Endothelial cell of umbilical vein (primary cell): ENCODE measurements around the gene RAB9B. TPM values are rescaled to one million over a fixed set of nuclear protein-coding genes. Genes with fewer than 3 reads are reported as not detected.
"Not testable (repeated sequence)": the region's sequence is repeated elsewhere in the genome, so short reads cannot be mapped to it uniquely, and the experiment has no call there.

ENCODE experiments used
- BruUV-seq: library from RNA; stranded (reverse); fragments of 400-500 nt; replicated peaks from 2 replicates; lab custom pipeline; 2021; lab: Mats Ljungman, UMichigan
- CTCF ChIA-PET: fragments of 300-600, 350-600 bp; sonication (Branson Sonifier 250); formaldehyde crosslinking; loops from one replicate; lab custom pipeline; 2021; ENCODE audit warnings: antibody characterized with exemption, inconsistent platforms; lab: Charles Lee
- POLR2A ChIA-PET: fragments of 300-600, 350-600 bp; sonication (Branson Sonifier 250); formaldehyde crosslinking; loops from one replicate; lab custom pipeline; 2021; ENCODE audit warnings: antibody characterized with exemption, inconsistent platforms; lab: Charles Lee
- DNase-seq: peaks from one replicate; pipeline ENCODE4 v3.0.0-alpha.2; 2011; ENCODE audit warnings: low read depth, low spot score
- FAIRE-seq: peaks from 2 replicates; lab custom pipeline; 2011; peaks lifted over from hg19 to GRCh38; lab: Jason Lieb, UNC
- H2AFZ ChIP-seq: 2 replicates; pipeline ENCODE4 v1.6.0; 2012; ENCODE audit warnings: low read depth, low read length, control low read depth, inconsistent platforms
- H3K27ac ChIP-seq: 2 replicates; pipeline ENCODE4 v1.5.1; 2011; ENCODE audit warnings: low read depth, mild to moderate bottlenecking, control low read depth, low read length, moderate library complexity; ENCODE audit not compliant: insufficient read depth
- H3K27me3 ChIP-seq, 2 experiments: 2 replicates each; pipeline versions ENCODE4 v1.6.0 to v1.6.1; 2011; ENCODE audit warnings: low read length in 2 of 2, mixed read lengths in 1 of 2; ENCODE audit not compliant: control insufficient read depth in 2 of 2, insufficient read depth in 2 of 2
- H3K36me3 ChIP-seq, 2 experiments: 2 replicates in 1 of 2; 3 replicates in 1 of 2; pipeline ENCODE4 v1.5.1; 2011; ENCODE audit warnings: low read length in 2 of 2, mild to moderate bottlenecking in 1 of 2, moderate library complexity in 1 of 2; ENCODE audit not compliant: control insufficient read depth in 2 of 2, insufficient read depth in 2 of 2; ENCODE audit errors: extremely low read depth in 1 of 2
- H3K4me1 ChIP-seq: 3 replicates; pipeline ENCODE4 v1.5.1; 2011; ENCODE audit warnings: mild to moderate bottlenecking, low read length; ENCODE audit not compliant: control insufficient read depth, insufficient read depth; ENCODE audit errors: extremely low read depth
- H3K4me2 ChIP-seq: 2 replicates; pipeline ENCODE4 v1.6.1; 2011; ENCODE audit warnings: low read length, control low read depth, mixed read lengths; ENCODE audit not compliant: insufficient read depth
- H3K4me3 ChIP-seq, 3 experiments: fragments of 200-600 bp in 1 of 3; sonication (generic), shearing (Covaris generic) in 1 of 3; replicated peaks in 1 of 3; 2 replicates each; pipeline ENCODE4 v1.5.1; 2011 to 2016; ENCODE audit warnings: control low read depth in 3 of 3, low read length in 3 of 3, mild to moderate bottlenecking in 2 of 3, inconsistent platforms in 1 of 3, low read depth in 1 of 3, moderate library complexity in 1 of 3; ENCODE audit not compliant: insufficient read depth in 1 of 3
- H3K79me2 ChIP-seq: 2 replicates; pipeline ENCODE4 v1.6.0; 2012; ENCODE audit warnings: low read length, inconsistent platforms; ENCODE audit not compliant: control insufficient read depth, insufficient read depth
- H3K9ac ChIP-seq: replicated peaks from 2 replicates; pipeline ENCODE3; 2011; ENCODE audit warnings: low read length, control low read depth; ENCODE audit not compliant: insufficient read depth; ENCODE audit errors: extremely low read depth
- H3K9me1 ChIP-seq: replicated peaks from 3 replicates; pipeline ENCODE4 v1.6.0; 2011; ENCODE audit warnings: mild to moderate bottlenecking, low read length; ENCODE audit not compliant: control insufficient read depth, insufficient read depth; ENCODE audit errors: extremely low read depth
- H3K9me3 ChIP-seq: replicated peaks from 2 replicates; pipeline ENCODE4 v1.5.1; 2012; ENCODE audit warnings: low read length, inconsistent platforms; ENCODE audit not compliant: control insufficient read depth, insufficient read depth
- H4K20me1 ChIP-seq: replicated peaks from 2 replicates; pipeline ENCODE3; 2011; ENCODE audit warnings: mild to moderate bottlenecking, low read length; ENCODE audit not compliant: control insufficient read depth, insufficient read depth; ENCODE audit errors: extremely low read depth
- EZH2 ChIP-seq: IDR thresholded peaks from 2 replicates; pipeline ENCODE4 v1.6.1; 2012; ENCODE audit warnings: borderline replicate concordance, low read depth, mild to moderate bottlenecking, moderate library complexity, low read length, inconsistent platforms; ENCODE audit not compliant: severe bottlenecking
- FOS ChIP-seq: IDR thresholded peaks from 2 replicates; pipeline ENCODE4 v1.6.1; 2011; ENCODE audit warnings: mild to moderate bottlenecking, low read length, moderate library complexity, borderline replicate concordance; ENCODE audit not compliant: insufficient read depth
- MAX ChIP-seq: IDR thresholded peaks from 2 replicates; pipeline ENCODE4 v1.6.1; 2011; ENCODE audit not compliant: insufficient read depth, insufficient read length
- MYC ChIP-seq: IDR thresholded peaks from one replicate; pipeline ENCODE4 v1.6.1; 2011; ENCODE audit warnings: mild to moderate bottlenecking, low read depth, low read length
- dilution Hi-C: fragments of 300-500 bp; cut with MboI; formaldehyde crosslinking; loops from one replicate; pipeline ENCODE4 v1.15.0; 2019; ENCODE audit warnings: low sequenced_read_pairs; ENCODE audit not compliant: extremely low pct_ligation_motif_present
- intact Hi-C: fragments of 100-400 bp; cut with micrococcal nuclease; formaldehyde crosslinking; loops from one replicate; pipeline ENCODE4 v1.10.0; 2022
- polyA plus RNA-seq, 4 experiments: library from polyadenylated mRNA; depleted of rRNA in 3 of 4; stranded (reverse) in 3 of 4; unstranded in 1 of 4; fragments of >200 nt; gene quantifications; 2 replicates each; pipeline versions ENCODE4 v1.2.1 to v1.2.3, GENCODE V29; 2011 to 2012; ENCODE audit warnings: missing spikeins in 1 of 4
- total RNA-seq: library from RNA; stranded (reverse); gene quantifications from 2 replicates; pipeline ENCODE4 v1.2.3, GENCODE V29; 2021

RAB9B gene
- total and polyA plus RNA-seq, 2 donors (not counting 3 experiments of a cell fraction or from before 2014, with no cell fraction given) = 0.18 to 0.55 TPM

GRCh38 chrX:103823591-103823990 is 8.5 kb downstream of the RAB9B start:
- ChIA-PET POLR2A (no interaction called here), CTCF (interaction anchor here (0.8 kb wide), 1 partner anchor 31 kb away, joined by 3 read pairs; no protein-coding TSS in a partner anchor)
- DNase-seq (no peak), FAIRE-seq (no peak)
- H3K27ac ChIP-seq = no peak overlapping the region
- no peaks in the 10 kb centered on the region for H3K4me1 ChIP-seq
- H4K20me1 ChIP-seq = no peaks in the 10 kb centered on the region
- H3K36me3 ChIP-seq = no peaks in the 10 kb centered on the region
- H3K79me2 ChIP-seq = no peaks in the 10 kb centered on the region
- dilution Hi-C loops = no loop called here
- intact Hi-C loops = no loop called here
- no peaks in the 10 kb centered on the region for H3K9me3 ChIP-seq
- no peak overlapping the region for H3K4me2 ChIP-seq
- no peak overlapping the region for H2AFZ ChIP-seq
- BruUV-seq = no TSS peak
- H3K27me3 ChIP-seq = no peaks in the 10 kb centered on the region
- TF ChIP-seq FOS (no peak), MYC (no peak), EZH2 (no peak), MAX (no peak)
- no peak overlapping the region for H3K9ac ChIP-seq
- no peak overlapping the region for H3K4me3 ChIP-seq
- no peaks in the 10 kb centered on the region for H3K9me1 ChIP-seq

- H3K9me3 ChIP-seq, H3K27ac ChIP-seq, CTCF ChIA-PET, H3K9ac ChIP-seq, DNase-seq, H3K79me2 ChIP-seq, H2AFZ ChIP-seq, H3K4me2 ChIP-seq, H3K4me3 ChIP-seq, BruUV-seq, H4K20me1 ChIP-seq, intact Hi-C loops, H3K36me3 ChIP-seq, H3K9me1 ChIP-seq, H3K4me1 ChIP-seq, POLR2A ChIA-PET, FAIRE-seq, dilution Hi-C loops, H3K27me3 ChIP-seq: not testable (repeated sequence)
Measured at GRCh38 chrX:103820802-103821201, 11.3 kb downstream of the RAB9B start.
